WTC11 (cell line): ENCODE data around the gene ZNF333. TPM values are rescaled to one million over a fixed set of nuclear protein-coding genes. Genes with fewer than 3 reads are reported as not detected.
"Not testable (repeated sequence)": the region's sequence is repeated elsewhere in the genome, so short reads cannot be mapped to it uniquely, and the experiment has no call there.

ENCODE experiments used
- ATAC-seq: fragments of 200-7000 bp; cut with Tn5 transposase; 2 replicates; pipeline ENCODE4 v1.10.0; 2021; ENCODE audit warnings: mild to moderate bottlenecking, moderate library complexity
- CTCF ChIA-PET: fragments of 300-600 bp; sonication (Branson Sonifier 250); formaldehyde crosslinking; loops from one replicate; lab custom pipeline; 2021; ENCODE audit warnings: antibody characterized with exemption; lab: Charles Lee
- POLR2A ChIA-PET: fragments of 350-600 bp; sonication (Branson Sonifier 250); formaldehyde crosslinking; loops from one replicate; lab custom pipeline; 2021; ENCODE audit warnings: antibody characterized with exemption; lab: Charles Lee
- DNase-seq: peaks from one replicate; pipeline ENCODE4 v3.0.0; 2021; ENCODE audit warnings: low spot score
- H3K27ac Mint-ChIP-seq: 2 replicates; pipeline ENCODE4 v1.8.0; 2021; ENCODE audit warnings: mixed read lengths
- H3K27me3 Mint-ChIP-seq: 2 replicates; pipeline ENCODE4 v1.8.0; 2021; ENCODE audit warnings: low read depth, mild to moderate bottlenecking, moderate library complexity, mixed read lengths
- H3K36me3 Mint-ChIP-seq: 2 replicates; pipeline ENCODE4 v1.8.0; 2021; ENCODE audit warnings: mixed read lengths
- H3K4me1 Mint-ChIP-seq: 2 replicates; pipeline ENCODE4 v1.8.0; 2022; ENCODE audit warnings: mixed read lengths
- H3K4me3 Mint-ChIP-seq: 2 replicates; pipeline ENCODE4 v1.8.0; 2021; ENCODE audit warnings: mild to moderate bottlenecking, moderate library complexity, mixed read lengths
- H3K9me3 Mint-ChIP-seq: 2 replicates; pipeline ENCODE4 v1.8.0; 2021; ENCODE audit warnings: mixed read lengths
- ATF2 ChIP-seq: sonication (generic); formaldehyde crosslinking; IDR thresholded peaks from 2 replicates; pipeline ENCODE4 v1.8.1; 2022; ENCODE audit warnings: low read depth, missing genetic modification reagents, borderline replicate concordance
- CREM ChIP-seq: sonication (generic); formaldehyde crosslinking; IDR thresholded peaks from 2 replicates; pipeline ENCODE4 v1.8.1; 2022; ENCODE audit warnings: mild to moderate bottlenecking, missing genetic modification reagents, moderate library complexity
- GABPB1 ChIP-seq: sonication (generic); formaldehyde crosslinking; IDR thresholded peaks from 2 replicates; pipeline ENCODE4 v1.8.1; 2023; ENCODE audit warnings: mild to moderate bottlenecking, missing genetic modification reagents
- JAZF1 ChIP-seq: fragments of 250-450 bp; sonication (Bioruptor Pico); IDR thresholded peaks from 2 replicates; pipeline ENCODE4 v1.9.0; 2021; ENCODE audit warnings: moderate library complexity, mild to moderate bottlenecking, inconsistent platforms
- NFYB ChIP-seq: sonication (generic); formaldehyde crosslinking; conservative IDR thresholded peaks from 2 replicates; pipeline ENCODE4 v1.8.0; 2022; ENCODE audit warnings: low read depth, missing genetic modification reagents
- ZNF219 ChIP-seq: sonication (generic); formaldehyde crosslinking; IDR thresholded peaks from 2 replicates; pipeline ENCODE4 v1.8.0; 2023; ENCODE audit warnings: missing genetic modification reagents, mild to moderate bottlenecking, borderline replicate concordance
- ZNF232 ChIP-seq: sonication (generic); formaldehyde crosslinking; IDR thresholded peaks from 2 replicates; pipeline ENCODE4 v1.8.0; 2022; ENCODE audit warnings: mild to moderate bottlenecking, missing genetic modification reagents
- ZNF263 ChIP-seq: sonication (generic); formaldehyde crosslinking; IDR thresholded peaks from 2 replicates; pipeline ENCODE4 v1.8.1; 2022; ENCODE audit warnings: low read depth, mild to moderate bottlenecking, moderate library complexity, missing genetic modification reagents
- total RNA-seq: library from RNA; stranded (reverse); gene quantifications from 3 replicates; pipeline ENCODE4 v1.2.3, GENCODE V29; 2021
- TF ChIP-seq, protein P1 (sequence below): fragments of 250-450 bp; sonication (Bioruptor Pico); IDR thresholded peaks from 2 replicates; pipeline ENCODE4 v1.9.0; 2021; ENCODE audit warnings: mild to moderate bottlenecking
- TF ChIP-seq, protein P2 (sequence below): fragments of 250-450 bp; sonication (Bioruptor Pico); IDR thresholded peaks from 2 replicates; pipeline ENCODE4 v1.9.0; 2021; ENCODE audit warnings: mild to moderate bottlenecking, borderline replicate concordance
- TF ChIP-seq, protein P3 (sequence below): sonication (generic); formaldehyde crosslinking; IDR thresholded peaks from 2 replicates; pipeline ENCODE4 v1.8.1; 2022; ENCODE audit warnings: low read depth, mild to moderate bottlenecking, moderate library complexity, missing genetic modification reagents, borderline replicate concordance
- TF ChIP-seq, protein P4 (sequence below): sonication (generic); formaldehyde crosslinking; IDR thresholded peaks from 2 replicates; pipeline ENCODE4 v1.8.1; 2023; ENCODE audit warnings: mild to moderate bottlenecking, missing genetic modification reagents, borderline replicate concordance
- TF ChIP-seq, protein P5 (sequence below): sonication (generic); formaldehyde crosslinking; IDR thresholded peaks from 2 replicates; pipeline ENCODE4 v1.8.1; 2022; ENCODE audit warnings: mild to moderate bottlenecking, moderate library complexity, missing genetic modification reagents

Gene ZNF333
- total RNA-seq, 1 experiment from 2014 or later: 16.2 TPM

DNA sequence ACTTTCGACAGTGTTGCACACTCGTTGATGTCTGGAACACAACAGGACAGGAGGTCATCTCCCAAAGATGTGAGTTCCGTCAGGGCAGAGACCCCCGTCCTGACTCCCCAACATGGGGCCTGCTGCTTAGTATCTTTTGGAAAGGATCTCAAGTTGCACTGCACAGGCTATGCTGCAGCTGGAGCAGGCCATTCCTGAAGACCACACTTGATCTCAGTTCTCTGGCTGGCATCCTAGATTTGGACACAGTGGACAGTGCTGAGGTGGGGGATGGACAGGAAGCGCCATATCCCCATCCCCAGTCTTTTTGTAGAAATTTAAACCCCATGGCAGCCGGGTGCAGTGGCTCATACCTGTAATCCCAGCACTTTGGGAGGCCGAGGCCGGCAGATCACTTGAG lies 82.6 kb downstream of the ZNF333 start:
- Mint-ChIP-seq H3K4me1 (peaks cover 3% of the 10 kb centered on the region), H3K27ac (no peak overlapping the region; the same call in 1 of the 2 replicates), H3K9me3 (no peaks in the 10 kb centered on the region), H3K36me3 (peaks cover 25% of the 10 kb centered on the region), H3K27me3 (peaks cover 3% of the 10 kb centered on the region; the same call in 1 of the 2 replicates), H3K4me3 (no peak overlapping the region)
- TF ChIP-seq, protein P1, sequence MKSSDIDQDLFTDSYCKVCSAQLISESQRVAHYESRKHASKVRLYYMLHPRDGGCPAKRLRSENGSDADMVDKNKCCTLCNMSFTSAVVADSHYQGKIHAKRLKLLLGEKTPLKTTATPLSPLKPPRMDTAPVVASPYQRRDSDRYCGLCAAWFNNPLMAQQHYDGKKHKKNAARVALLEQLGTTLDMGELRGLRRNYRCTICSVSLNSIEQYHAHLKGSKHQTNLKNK (CRISPR knock-in tag): no peak
- TF ChIP-seq, protein P2, sequence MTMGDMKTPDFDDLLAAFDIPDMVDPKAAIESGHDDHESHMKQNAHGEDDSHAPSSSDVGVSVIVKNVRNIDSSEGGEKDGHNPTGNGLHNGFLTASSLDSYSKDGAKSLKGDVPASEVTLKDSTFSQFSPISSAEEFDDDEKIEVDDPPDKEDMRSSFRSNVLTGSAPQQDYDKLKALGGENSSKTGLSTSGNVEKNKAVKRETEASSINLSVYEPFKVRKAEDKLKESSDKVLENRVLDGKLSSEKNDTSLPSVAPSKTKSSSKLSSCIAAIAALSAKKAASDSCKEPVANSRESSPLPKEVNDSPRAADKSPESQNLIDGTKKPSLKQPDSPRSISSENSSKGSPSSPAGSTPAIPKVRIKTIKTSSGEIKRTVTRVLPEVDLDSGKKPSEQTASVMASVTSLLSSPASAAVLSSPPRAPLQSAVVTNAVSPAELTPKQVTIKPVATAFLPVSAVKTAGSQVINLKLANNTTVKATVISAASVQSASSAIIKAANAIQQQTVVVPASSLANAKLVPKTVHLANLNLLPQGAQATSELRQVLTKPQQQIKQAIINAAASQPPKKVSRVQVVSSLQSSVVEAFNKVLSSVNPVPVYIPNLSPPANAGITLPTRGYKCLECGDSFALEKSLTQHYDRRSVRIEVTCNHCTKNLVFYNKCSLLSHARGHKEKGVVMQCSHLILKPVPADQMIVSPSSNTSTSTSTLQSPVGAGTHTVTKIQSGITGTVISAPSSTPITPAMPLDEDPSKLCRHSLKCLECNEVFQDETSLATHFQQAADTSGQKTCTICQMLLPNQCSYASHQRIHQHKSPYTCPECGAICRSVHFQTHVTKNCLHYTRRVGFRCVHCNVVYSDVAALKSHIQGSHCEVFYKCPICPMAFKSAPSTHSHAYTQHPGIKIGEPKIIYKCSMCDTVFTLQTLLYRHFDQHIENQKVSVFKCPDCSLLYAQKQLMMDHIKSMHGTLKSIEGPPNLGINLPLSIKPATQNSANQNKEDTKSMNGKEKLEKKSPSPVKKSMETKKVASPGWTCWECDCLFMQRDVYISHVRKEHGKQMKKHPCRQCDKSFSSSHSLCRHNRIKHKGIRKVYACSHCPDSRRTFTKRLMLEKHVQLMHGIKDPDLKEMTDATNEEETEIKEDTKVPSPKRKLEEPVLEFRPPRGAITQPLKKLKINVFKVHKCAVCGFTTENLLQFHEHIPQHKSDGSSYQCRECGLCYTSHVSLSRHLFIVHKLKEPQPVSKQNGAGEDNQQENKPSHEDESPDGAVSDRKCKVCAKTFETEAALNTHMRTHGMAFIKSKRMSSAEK (CRISPR knock-in tag): no peak
- TF ChIP-seq NFYB (no peak), JAZF1 (no peak), ZNF263 (no peak), CREM (CRISPR knock-in tag) (no peak), ZNF232 (no peak)
- TF ChIP-seq, protein P3, sequence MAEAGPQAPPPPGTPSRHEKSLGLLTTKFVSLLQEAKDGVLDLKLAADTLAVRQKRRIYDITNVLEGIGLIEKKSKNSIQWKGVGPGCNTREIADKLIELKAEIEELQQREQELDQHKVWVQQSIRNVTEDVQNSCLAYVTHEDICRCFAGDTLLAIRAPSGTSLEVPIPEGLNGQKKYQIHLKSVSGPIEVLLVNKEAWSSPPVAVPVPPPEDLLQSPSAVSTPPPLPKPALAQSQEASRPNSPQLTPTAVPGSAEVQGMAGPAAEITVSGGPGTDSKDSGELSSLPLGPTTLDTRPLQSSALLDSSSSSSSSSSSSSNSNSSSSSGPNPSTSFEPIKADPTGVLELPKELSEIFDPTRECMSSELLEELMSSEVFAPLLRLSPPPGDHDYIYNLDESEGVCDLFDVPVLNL (CRISPR knock-in tag): no peak
- TF ChIP-seq, protein P4, sequence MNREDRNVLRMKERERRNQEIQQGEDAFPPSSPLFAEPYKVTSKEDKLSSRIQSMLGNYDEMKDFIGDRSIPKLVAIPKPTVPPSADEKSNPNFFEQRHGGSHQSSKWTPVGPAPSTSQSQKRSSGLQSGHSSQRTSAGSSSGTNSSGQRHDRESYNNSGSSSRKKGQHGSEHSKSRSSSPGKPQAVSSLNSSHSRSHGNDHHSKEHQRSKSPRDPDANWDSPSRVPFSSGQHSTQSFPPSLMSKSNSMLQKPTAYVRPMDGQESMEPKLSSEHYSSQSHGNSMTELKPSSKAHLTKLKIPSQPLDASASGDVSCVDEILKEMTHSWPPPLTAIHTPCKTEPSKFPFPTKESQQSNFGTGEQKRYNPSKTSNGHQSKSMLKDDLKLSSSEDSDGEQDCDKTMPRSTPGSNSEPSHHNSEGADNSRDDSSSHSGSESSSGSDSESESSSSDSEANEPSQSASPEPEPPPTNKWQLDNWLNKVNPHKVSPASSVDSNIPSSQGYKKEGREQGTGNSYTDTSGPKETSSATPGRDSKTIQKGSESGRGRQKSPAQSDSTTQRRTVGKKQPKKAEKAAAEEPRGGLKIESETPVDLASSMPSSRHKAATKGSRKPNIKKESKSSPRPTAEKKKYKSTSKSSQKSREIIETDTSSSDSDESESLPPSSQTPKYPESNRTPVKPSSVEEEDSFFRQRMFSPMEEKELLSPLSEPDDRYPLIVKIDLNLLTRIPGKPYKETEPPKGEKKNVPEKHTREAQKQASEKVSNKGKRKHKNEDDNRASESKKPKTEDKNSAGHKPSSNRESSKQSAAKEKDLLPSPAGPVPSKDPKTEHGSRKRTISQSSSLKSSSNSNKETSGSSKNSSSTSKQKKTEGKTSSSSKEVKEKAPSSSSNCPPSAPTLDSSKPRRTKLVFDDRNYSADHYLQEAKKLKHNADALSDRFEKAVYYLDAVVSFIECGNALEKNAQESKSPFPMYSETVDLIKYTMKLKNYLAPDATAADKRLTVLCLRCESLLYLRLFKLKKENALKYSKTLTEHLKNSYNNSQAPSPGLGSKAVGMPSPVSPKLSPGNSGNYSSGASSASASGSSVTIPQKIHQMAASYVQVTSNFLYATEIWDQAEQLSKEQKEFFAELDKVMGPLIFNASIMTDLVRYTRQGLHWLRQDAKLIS (CRISPR knock-in tag): no peak
- TF ChIP-seq, protein P5, sequence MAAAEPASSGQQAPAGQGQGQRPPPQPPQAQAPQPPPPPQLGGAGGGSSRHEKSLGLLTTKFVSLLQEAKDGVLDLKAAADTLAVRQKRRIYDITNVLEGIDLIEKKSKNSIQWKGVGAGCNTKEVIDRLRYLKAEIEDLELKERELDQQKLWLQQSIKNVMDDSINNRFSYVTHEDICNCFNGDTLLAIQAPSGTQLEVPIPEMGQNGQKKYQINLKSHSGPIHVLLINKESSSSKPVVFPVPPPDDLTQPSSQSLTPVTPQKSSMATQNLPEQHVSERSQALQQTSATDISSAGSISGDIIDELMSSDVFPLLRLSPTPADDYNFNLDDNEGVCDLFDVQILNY: no peak
- POLR2A ChIA-PET: no interaction called here
- CTCF ChIA-PET: no interaction called here
- DNase-seq (no peak), ATAC-seq (no peak)

DNA sequence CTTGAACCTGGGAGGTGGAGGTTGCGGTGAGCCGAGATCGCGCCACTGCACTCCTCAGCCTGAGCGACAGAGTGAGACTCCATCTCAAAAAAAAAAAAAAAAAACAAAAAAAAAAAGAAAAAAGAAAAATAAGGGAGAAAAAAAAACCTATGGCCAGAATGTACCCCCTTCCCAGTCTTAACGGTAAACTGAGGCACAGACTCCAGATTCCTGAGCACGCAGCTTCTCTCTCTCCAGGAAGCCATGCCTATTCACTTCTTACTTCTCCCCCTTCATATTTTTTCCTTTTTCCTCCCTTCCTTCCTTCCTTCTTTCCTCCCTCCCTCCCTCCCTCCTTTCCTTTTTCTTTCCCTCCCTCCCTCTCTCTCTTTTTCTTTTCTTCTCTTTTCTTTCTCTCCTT lies 83.1 kb downstream of the ZNF333 start:
- H3K4me1 Mint-ChIP-seq: peaks cover 3% of the 10 kb centered on the region
- CTCF ChIA-PET: no interaction called here
- no peak for DNase-seq
- H3K27ac Mint-ChIP-seq: no peak overlapping the region
- no peak for TF ChIP-seq JAZF1
- TF ChIP-seq GABPB1 (CRISPR knock-in tag): no peak
- no peak for TF ChIP-seq ZNF219 (CRISPR knock-in tag)
- TF ChIP-seq ATF2 (CRISPR knock-in tag): no peak
- H3K4me3 Mint-ChIP-seq: no peak overlapping the region
- no peaks in the 10 kb centered on the region for H3K9me3 Mint-ChIP-seq
- H3K27me3 Mint-ChIP-seq: peaks cover 7% of the 10 kb centered on the region; the same call in 1 of the 2 replicates
- POLR2A ChIA-PET: no interaction called here
- H3K36me3 Mint-ChIP-seq: peaks cover 23% of the 10 kb centered on the region
- ATAC-seq: no peak

GRCh38 chr19:14773722-14774121 lies 83.9 kb downstream of the ZNF333 start:
- H3K4me1 Mint-ChIP-seq, ATAC-seq, DNase-seq, POLR2A ChIA-PET, H3K27me3 Mint-ChIP-seq, H3K9me3 Mint-ChIP-seq, H3K4me3 Mint-ChIP-seq: not testable (repeated sequence)
- CTCF ChIA-PET: interaction anchor here (1.7 kb wide), 1 partner anchor 13 kb away, joined by 5 read pairs; no protein-coding TSS in a partner anchor
- Mint-ChIP-seq H3K27ac (peak overlapping the region; percentile 28; the same call in 1 of the 2 replicates), H3K36me3 (peaks cover 16% of the 10 kb centered on the region)
